Activated T-cell treated with anti-CD3 and anti-CD28 coated beads for 24 hours (primary cell): Measurements from ENCODE around the gene SPINK5.

Experiments used
- DNase-seq: peaks from one replicate; pipeline ENCODE4 v3.0.0-alpha.2; 2020; ENCODE audit warnings: low read depth

Gene SPINK5

DNA sequence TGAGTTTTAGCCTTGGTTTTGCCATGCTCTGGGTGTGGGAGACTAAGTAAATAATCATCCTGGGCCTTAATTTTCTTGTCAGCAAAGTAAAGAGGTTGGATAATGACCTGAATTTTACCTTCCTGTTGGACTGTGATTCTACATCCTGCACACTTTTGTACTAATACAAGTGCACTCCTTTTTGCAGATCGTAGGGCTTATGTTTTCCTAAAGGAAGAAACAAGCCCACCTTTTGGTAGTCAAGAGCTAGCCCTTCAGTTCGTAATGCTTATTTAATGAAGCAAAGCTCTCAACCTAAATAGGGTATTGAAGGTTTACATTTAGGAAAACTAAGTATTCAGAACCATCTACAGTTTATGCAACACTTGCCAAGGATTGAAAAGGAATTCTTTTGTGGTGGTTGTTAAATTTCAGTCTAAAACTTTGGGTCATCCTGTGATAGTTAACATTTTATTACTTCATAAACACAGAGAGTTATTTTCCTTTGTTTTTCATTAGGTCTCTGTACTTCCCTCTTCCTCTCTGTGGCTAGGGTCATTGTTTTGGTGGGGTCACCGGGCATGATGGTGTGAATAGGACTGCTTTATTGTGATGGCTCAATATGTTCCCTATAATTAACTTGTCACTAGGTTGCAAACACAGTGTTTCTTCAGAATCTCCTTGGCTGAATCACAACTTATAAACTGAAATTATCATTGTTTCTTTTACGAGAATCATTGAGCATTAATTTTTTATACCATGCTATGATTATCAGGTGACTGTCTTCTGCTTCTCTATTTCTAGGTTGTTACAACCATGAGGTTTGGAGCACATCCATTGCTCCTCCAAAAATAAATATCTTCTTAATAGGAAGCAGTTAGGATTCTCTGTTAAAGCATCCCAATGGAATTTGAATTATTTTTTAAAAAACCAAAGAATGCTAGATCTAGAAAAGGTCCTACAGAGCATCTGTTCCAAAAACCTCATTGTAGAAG lies 28.5 kb downstream of the SPINK5 start:
- no peak for DNase-seq

DNA sequence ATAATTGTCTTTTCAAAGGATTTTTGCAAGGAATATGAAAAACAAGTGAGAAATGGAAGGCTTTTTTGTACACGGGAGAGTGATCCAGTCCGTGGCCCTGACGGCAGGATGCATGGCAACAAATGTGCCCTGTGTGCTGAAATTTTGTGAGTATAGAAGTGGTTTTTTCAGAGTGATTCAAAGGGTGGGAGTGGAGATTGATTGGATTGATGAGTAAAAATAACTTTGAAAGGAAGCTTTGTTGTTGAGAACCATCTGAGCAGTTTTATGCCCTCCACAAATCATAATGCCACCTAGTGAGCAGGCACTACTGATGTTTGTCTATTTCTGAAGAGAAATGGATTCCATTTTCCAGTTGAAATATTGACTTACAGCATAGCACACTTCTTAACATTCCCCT lies 30.6 kb downstream of the SPINK5 start:
- DNase-seq = no peak

DNA sequence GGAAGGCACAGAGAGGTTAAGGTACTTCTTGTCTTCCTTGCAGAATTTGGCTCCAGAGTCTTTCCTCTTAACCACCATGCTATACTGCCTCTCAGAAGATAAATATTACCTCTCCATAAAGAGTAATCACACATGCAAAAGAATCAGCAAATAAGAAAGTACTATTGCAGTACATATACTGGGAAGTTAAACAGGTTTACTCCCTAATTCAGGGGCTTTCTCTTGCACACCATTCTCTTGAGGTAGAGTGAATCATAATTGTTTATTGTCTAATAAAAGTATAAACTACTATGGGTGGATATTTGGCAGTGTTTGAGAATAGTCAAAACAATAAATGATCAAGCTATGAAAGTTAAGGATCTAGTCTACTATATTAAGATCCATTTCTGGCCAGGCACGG lies 40.4 kb downstream of the SPINK5 start:
- DNase-seq = no peak

DNA sequence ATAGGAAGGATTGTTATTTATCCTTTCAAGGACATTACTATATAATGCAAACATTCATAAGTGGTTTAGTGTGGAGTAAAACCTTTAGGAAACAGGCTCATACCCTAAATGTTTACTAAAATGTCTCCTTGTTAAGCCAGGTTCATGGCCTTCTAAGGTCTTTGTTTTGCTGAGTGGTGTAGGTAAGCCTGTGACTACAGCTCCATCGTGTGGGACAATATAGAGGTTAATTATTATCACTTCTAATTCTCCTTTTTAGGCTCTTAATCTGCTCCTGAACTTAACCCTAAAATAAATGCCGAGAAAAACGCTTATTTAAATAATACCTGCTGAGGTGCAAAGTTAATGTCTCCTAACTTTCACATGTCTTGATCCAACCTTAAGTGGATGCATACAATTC lies 43.8 kb downstream of the SPINK5 start:
- no peak for DNase-seq

DNA sequence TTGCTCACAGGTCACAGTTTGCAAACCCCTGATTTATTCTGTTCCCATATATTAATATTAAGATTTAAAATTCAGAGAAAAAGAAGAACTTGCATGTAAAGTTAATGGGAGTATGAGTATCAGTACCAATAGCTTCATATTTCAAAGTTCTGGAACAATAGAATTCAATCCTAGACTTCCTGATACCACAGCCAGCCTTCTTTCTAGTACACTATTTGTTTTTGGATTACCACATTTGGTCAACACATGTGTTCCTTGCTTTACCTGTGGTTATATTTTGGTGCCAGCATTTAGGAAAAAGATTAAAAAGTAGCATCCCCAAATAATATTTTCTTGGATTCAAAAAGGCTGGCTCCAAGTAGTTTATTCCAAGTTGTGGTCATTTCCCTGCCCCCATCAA lies 49.5 kb downstream of the SPINK5 start:
- DNase-seq = no peak

DNA sequence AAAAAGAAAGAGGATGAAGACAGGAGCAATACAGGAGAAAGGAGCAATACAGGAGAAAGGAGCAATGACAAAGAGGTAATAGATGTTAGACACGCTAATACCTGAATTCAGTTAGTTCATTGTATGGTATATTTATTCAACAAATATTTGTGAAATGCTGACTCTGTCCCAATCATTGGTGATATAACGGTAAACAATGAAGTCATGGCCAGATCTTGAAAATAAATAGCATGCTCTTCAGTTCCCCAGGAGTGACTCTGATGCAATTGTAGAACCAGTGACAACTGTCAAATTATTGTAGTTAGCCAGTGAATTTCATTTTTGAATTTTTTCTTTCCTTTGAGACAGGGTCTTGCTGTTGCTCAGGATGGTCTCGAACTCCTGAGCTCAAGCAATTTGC lies 56.5 kb downstream of the SPINK5 start:
- no peak for DNase-seq

DNA sequence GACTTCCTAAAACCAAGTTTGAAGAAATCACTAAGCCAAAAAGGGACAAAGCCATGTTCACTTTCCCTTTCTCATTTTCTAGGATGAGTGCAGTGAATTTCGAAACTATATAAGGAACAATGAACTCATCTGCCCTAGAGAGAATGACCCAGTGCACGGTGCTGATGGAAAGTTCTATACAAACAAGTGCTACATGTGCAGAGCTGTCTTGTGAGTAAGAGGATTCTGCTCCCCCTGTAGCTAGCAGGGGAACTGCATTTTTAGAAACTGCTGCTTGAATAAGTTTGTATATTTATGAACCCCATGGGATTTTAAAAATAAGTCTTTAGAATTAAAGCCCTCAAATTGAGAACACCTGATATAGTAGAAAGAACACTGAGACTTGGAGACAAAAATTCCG lies 61.9 kb downstream of the SPINK5 start:
- no peak for DNase-seq

DNA sequence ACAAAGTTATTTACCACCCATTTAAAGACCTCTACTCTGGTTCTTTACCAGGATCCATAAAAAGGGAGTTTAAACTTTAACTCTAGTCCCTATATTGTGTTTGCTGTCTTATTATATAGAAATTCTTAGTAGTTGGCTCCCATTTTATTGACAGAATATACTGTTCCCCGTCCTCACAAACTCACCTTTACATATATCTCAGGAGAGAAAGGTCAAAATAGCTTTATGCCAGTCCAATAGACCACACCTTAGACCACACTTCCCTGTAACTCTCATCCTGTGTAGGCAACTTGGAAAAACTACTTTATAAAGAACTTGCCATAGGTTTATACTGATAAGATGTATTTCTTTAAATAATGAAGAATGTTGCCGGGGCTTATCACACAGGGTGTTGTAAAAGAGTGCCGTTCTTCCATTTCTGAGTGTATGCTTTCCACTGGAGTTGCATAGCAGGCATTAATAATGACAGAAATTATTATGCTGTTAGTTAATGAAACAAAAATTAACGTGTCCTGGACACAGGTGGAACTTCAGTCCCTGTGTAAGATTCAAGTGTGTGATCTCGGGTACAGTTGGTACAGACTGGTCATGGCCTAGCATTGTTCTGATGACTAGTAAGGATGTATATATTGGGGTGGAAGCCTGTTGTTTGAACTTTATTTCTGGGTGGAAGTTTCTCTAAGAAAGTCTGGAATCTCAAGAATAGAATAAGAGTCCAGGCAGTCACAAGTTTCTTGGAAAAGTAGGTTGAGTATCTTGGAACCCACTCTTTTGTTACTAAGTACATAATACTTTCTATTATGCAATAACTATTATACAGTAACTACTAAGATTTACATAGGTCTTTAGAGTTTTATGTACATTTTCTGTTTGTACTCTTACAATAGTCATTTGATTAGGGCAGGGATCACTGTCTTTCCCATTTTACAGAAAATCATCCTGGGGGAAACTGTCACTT lies 71.6 kb downstream of the SPINK5 start:
- DNase-seq = no peak

DNA sequence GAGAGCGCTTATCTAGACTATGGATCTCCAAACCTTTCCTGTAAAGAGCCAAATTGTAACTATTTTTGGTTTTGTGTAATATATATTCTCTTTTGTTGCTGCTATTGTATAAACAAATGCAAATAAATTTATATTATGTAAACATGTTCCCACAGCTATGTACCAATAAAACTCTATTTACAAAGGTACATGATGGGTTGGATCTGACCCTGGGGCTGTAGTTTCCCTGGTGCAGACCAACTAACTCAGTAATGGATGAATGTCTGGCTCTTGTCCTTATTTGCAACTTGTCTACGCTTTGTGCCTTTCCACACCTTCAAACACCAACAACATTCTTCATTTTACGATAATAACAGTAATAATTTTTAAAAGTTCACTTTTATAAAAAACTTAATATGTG lies 77.1 kb downstream of the SPINK5 start:
- DNase-seq = no peak

DNA sequence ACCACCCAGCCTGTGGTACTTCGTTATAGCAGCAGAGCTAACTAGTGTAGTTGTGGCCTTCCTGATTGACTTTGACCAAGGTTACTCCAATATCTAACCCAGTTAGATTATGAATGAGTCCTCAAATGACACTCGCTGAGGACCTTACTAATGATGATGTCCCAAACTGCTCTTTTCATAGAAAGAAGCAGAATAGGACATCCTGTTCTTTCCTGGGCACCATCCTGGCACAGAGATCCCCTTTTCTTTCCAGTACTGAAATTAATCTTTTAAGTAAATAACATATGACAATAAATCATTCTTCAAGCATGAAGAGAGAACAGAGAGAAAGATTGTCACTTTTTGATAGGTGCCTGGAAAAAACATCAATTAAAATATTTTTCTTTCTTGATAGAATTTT lies 77.9 kb downstream of the SPINK5 start:
- DNase-seq = no peak

DNA sequence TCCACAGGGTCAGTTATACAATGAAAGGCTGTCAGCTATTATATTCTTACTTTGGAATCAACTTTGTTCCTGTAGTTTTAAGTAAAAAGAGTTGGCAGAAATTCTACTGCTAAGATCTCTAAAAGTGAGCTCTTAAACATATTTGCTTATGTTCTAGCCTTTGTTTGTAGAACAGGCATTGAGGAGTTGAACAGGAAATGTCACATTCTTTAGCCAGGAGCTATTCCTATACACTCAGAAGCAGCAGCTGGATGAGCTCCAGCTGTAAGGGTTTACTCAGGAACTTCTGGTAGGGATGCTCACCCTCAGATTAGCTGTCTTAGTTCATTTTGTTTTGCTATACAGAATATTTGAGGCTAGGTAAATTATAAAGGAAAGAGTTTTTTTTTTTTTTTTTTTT lies 82.1 kb downstream of the SPINK5 start:
- DNase-seq = no peak

DNA sequence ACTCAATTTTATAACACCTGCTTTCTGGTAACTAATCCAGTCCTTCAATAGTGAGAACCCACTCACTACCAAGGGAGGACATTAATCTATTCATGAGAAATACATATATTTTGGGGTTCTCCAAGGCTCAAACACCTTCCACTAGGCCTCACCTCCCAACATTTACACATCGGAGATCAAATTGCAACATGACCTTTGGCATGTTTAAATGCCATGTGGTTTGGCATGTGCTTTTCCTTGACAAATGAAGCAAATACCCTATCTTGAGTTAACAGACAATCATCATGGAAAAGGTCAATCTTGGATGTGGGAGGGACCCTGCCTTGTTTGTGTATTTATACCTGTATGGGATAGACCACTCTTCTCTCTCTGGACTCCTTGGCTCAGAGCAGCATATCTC lies 82.7 kb downstream of the SPINK5 start:
- no peak for DNase-seq

DNA sequence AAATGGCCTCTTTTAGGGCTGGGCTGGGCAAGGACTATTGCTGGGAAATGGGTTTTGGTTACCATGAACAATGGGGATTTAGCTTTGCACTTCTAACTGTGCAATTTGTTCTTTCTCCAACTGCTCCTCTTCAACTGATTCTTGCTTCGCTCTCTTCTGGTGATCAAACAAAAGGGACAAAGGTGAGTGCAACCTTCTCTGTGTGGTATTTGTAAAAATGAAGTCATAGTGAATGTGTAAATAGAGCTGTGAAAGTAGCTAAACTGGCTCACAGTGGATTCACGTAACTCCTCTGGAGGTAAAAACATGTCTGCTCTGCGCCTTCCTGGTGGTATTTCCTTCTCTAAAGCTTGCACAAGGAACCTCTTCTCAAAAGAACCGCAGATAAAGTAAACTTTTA lies 83.6 kb downstream of the SPINK5 start:
- DNase-seq = no peak

DNA sequence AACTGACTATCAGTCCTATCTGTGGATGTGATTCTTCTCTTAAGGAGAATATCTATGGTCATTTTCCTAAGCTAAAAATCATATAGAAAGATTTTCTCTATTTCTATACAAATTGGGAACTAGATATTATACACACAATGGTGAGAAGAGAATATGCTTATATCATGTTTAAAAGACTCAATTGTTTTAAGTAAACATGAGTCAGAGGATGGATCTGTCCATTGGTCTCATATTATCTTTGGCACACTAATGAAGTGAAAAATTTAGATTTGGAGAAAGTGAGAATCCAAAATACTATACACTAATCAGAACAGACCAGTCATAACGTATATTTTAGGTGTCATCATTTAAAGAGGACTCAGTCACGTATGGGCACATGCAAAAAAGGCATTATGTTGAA lies 88.1 kb downstream of the SPINK5 start:
- DNase-seq = no peak

DNA sequence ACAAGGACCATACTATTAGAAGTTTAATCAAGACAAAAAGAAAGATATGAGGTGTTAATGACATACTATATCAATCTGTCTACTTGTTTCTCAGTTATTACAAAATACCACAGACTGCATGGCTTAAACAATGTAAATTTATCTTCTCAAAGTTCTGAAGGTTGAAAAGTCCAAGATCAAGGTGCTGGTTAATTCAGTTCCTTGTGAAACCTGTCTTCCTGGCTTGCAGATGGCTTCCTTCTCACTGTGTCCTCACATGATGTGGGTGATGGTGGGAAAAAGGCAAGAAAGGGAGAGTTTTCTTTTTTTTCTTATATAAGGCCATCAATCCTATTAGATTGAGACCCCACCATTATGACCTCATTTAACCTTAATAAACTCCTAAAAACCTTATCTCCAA lies 89.0 kb downstream of the SPINK5 start:
- no peak for DNase-seq

DNA sequence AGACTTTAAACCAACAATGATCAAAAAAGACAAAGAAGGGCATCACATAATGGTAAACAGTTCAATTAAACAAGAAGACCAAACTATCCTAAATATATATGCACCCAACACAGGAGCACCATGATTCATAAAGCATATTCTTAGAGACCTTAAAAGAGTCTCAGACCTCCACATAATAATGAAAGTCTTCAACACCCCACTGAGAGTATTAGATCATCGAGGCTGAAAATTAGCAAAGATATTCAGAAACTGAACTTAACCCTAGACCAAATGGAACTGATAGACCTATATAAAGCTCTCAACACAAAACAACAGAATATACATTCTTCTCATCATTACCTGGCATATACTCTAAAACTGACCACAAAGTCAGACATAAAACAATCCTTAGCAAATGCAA lies 92.8 kb downstream of the SPINK5 start:
- no peak for DNase-seq

DNA sequence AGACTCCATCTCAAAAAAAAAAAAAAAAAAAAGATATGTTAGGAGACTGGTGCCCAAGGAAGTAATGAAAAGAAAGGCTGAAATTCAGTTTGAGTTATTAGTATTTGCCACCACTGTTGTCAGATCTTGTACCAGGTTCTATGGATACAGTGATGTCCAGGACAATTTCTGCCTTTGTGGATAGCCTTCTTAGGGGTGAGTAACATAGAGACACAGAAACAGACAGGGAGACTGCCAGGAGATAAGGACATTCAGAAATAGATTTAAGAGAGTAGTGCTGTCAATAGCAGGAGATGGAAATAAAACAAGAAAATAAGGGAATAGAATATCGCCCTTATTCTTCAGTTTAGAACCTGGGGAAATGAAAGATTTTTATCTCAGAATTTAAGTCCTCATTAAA lies 98.3 kb downstream of the SPINK5 start:
- DNase-seq = no peak

DNA sequence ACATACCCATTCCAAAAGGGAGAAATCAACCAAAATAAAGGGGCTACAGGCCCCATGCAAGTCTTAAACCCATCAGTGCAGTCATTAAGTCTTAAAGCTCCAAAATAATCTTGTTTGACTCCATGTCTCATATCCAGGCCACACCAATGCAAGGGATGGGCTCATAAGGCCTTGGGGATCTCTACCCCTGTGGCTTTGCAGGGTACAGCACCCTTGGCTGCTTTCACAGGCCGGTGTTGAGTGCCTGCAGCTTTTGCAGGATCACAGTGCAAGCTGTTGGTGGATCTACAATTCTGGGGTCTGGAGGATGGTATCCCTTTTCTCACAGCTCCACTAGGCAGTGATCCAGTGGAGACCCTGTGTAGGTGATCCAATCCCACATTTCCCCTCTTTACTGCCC lies 99.6 kb downstream of the SPINK5 start:
- no peak for DNase-seq

DNA sequence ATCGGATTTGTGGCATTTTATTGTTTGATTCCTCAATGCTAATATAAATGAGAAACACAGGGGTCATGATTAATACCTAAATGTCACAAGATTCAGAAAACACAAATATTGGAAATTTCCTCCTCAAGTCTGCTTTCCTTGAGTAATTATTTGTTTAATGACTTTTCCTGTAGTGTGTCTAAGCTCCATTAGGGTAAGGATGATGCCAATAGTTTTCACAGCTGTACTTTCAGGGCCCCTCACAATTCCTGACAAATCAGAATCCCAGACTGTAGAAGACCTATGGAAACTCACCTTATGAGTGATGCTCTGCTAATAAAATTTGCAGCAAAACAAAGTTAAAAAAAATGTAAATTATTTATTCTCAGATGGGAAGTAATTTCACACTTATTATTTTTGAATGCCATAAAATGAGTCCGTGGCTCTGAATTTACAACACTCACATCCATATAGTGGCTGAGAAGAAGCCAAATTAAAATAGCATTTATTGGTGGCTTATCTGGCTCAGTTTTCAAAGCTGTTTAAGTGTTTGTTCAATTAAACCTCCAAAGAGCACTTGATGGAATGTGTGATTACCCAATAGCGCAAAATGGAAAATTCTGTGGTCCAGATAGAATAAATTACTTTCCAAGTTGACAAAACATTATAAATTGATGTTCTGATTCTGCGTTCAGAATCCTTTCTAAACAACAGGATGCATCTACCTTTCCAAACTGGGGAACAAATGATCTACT lies 102.9 kb downstream of the SPINK5 start:
- DNase-seq = no peak

DNA sequence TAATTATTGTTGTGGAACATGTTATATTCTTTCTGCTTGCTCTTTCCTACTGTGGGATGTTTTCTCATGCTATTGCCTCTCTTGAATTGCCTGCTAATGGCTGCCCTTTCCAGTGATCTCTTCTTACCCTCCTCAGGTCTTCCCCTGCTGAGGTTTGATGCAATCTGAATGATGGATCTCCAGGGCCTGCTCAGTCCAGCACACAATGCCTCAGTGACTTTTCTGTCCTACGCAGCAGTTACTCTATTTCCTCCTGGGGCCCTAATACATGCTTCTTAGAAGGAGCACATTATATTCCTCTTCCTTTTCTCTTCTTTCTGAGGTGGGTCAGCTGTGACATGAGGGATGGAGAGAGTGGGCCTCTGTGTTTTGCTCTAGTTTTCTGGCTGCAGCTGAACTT lies 104.5 kb downstream of the SPINK5 start, which contains the start of gene SPINK14:
Gene SPINK14, plus strand, starts transcription at position 301 of the 400 bp plus-strand sequence. CDS start 1,187 bp downstream, outside the sequence.
- no peak for DNase-seq

DNA sequence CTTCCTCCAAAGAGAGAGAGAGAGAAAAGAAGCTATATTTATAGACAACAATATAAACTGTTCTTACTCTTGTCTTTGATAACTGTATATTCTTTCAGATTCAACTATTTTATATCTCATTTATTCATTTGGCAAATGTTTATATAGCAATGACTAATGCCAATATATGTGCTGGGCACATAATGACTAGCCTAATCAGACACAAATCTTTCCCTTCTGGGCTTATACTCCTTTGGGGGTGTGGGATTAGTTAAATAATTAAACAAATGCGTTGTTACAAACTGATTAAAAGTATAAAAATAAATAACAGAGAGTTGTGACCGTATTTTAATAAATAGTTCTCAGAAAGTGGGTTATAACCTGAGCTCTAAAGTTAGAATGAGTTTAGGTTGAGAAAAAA lies 108.6 kb downstream of the SPINK5 start:
- no peak for DNase-seq

DNA sequence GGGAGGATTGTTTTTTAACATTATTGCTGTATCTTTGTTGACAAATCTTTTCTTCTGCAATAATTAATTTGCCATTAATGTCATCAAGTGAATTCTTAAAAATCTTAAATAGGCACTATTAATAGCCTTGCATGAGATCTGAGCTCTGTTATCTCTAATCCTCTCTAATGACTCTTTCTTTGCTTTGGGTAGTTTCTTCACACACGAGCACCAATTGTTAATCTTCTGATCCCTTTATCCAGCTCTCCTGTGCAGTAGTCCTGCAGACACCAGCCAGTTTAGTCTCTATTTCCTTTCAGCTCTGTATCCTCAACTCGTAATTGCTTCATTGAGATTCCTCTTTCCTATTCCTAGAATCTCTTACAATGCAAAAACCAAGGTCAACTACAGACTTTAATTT lies 112.7 kb downstream of the SPINK5 start:
- no peak for DNase-seq
